Ovary (tissue), 3 donors: ENCODE data around the gene ANP32B.
"Not testable (repeated sequence)": the region's sequence is repeated elsewhere in the genome, so short reads cannot be mapped to it uniquely, and the experiment has no call there.

Experiments
- CTCF ChIP-seq, 3 donors: fragments of 450-650 bp in 2 of 3; fragments of 200-600 bp in 1 of 3; IDR thresholded peaks; one replicate each; pipeline versions ENCODE4 v1.5.1 to v1.8.0; 2016 to 2022; ENCODE audit warnings: antibody characterized with exemption in 3 of 3, mild to moderate bottlenecking in 1 of 3
- POLR2A ChIP-seq: fragments of 450-650 bp; IDR thresholded peaks from one replicate; pipeline ENCODE4 v1.6.1; 2017; ENCODE audit warnings: antibody characterized with exemption, mild to moderate bottlenecking, moderate library complexity
- donor health status: DM: no; HTN: no; CAD: no.

GRCh38 chr9:97996676-97997075 lies 13.5 kb downstream of the ANP32B start:
- TF ChIP-seq CTCF (IDR thresholded peaks at IDR 0.05); POLR2A: not testable (repeated sequence)
